SK-MEL-5 (cell line): ENCODE measurements around the gene PGAM5. TPM values are rescaled to one million over a fixed set of nuclear protein-coding genes. Genes with fewer than 3 reads are reported as not detected.
A peak's percentile ranks its signal among the peaks of the same experiment; 100 is the strongest.

Experiments used
- DNase-seq: peaks from one replicate; pipeline ENCODE4 v3.0.0-alpha.2; 2016; ENCODE audit warnings: low read depth, low spot score
- in situ Hi-C: cut with HindIII; loops from 2 replicates; pipeline ENCODE4 v1.10.0; 2016; ENCODE audit warnings: low sequenced_read_pairs, high pct_unique_total_duplicates, low pct_unique_long_range_greater_than_20kb
- polyA plus RNA-seq, 2 experiments: library from polyadenylated mRNA; depleted of rRNA; stranded (reverse); fragments of >200 nt; gene quantifications; 2 replicates each; pipeline ENCODE4 v1.2.3, GENCODE V29; 2015
- total RNA-seq: library from RNA; depleted of rRNA; stranded (reverse); fragments of >200 nt; shearing (Covaris generic); gene quantifications from 2 replicates; pipeline ENCODE4 v1.2.3, GENCODE V29; 2014; rRNA removed

The PGAM5 gene
- 46.6 and 54.9 TPM in 2 replicates for total RNA-seq
- polyA plus RNA-seq (2015; cell fraction: cytosol; rRNA removed), result 47.8 and 66.9 TPM in 2 replicates
- 11.0 and 23.2 TPM in 2 replicates for polyA plus RNA-seq (2015; cell fraction: nucleus; rRNA removed)

GRCh38 chr12:132710405-132711079 is at the start of gene PGAM5:
Gene PGAM5, plus strand, starts transcription at chr12:132710842. Its CDS starts 35 bp downstream, at chr12:132710877.
- DNase-seq, result peak; percentile 77
- in situ Hi-C loops, result no loop called here

DNA sequence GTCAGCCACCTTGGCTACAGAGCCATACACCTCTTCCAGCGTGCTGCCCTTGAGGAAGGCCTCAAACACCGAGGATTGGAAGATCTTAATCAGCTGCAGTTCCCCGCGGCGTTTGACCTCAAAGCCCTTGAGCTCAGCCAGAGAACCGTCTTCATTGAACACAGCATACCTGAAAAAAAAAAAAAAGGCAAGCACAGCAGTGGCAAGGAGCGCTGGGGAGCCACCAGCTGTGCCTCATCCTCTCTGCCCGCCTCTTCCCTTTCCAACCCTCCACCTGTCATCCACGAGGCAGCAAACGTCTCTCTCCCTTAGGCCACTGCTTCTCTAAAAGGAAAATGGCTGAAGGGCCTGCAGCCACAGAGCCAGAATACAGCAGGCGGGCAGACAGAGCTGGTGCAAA is 49.6 kb upstream of the PGAM5 start:
- in situ Hi-C loops, result no loop called here
- DNase-seq, result no peak

GRCh38 chr12:132661972-132662371 is 48.7 kb upstream of the PGAM5 start:
- in situ Hi-C loops, result no loop called here
- no peak for DNase-seq

DNA sequence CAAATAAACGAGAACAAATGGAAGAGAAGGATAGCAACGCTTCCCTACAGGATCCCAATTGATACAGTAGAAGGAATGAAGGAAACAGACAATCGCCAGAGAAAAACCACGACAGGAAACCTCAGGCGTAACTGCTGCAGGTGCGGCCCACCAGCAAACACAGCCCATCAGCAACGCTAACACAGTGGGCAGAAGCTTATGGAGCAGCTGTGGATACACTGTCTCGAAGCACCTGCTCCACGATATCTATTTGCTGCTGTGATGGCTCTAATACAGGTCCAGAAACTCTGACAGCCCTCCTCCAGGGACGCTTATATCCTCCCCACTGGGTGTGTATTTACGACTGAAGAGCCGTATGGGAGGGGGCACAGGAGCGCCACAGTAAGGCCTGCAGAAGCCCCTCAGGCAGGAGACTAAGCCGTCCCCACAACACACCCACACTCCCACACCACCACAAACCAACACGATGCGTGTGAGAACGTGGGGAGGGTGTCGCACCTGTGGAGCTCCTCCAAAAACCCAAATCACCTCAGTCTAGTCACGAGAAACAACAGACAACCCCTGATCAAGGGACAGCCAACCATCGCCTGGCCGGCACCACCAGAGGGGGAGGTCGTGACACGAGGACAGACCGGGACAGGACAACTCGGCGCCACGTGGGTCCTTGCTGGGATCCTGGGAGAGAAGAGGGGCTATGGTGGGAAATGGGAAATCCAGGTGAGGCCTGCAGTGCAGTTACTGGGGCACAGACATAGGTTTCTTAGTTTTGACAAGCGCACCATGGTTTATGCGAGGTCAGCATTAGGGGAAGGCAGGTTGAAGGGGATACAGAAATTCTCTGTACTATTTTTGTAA is 47.5 kb upstream of the PGAM5 start:
- in situ Hi-C loops, result no loop called here

DNA sequence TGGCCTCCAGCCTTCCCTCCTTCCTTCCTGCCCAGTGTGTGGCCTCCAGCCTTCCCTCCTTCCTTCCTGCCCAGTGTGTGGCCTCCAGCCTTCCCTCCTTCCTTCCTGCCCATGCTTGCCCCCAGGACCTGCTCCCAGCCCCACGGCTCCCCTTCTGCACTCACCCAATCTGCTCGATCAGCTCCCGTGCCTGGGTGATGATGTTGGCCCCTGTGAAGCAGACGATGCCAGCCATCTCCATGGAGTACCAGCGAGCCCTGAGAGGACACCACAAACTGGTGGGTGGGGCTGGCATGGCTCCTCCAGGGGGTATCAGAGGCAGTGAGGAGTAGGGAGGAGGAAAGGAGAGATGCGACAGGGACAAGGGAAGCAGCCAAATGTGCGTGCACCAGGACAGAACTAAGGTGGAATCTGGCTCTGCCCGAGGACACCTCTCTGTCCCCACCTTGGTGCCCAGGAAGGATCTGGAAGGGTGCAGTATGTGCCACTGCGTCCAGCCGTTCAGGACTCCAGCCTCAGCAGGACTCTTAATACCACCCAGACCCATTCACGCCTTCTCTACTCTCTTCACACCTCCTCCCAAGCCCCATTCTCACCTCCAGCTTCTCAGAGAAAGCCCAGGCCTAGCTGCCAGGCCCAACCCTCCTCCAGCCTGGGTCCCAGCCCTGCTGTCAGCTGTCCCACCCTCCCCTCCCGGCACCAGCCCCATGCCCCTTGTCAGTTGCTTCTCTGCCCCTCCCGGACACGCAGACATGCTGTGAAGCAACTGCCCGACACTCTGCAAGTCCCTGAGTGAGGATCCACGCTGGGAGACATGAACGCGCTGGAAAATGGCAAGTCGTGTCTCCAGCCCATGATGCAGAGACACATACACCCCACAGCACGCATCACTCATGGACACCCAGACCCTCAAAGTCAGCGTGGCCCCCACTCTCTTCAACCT is 46.2 kb upstream of the PGAM5 start:
- in situ Hi-C loops, result no loop called here
- DNase-seq, result no peak

More for the DNA sequence above, 47.5 kb upstream of the PGAM5 start:
- no peak for DNase-seq

GRCh38 chr12:132665149-132665491 is 45.5 kb upstream of the PGAM5 start:
- in situ Hi-C loops, result no loop called here
- no peak for DNase-seq

GRCh38 chr12:132665794-132666193 is 44.8 kb upstream of the PGAM5 start:
- in situ Hi-C loops, result no loop called here

DNA sequence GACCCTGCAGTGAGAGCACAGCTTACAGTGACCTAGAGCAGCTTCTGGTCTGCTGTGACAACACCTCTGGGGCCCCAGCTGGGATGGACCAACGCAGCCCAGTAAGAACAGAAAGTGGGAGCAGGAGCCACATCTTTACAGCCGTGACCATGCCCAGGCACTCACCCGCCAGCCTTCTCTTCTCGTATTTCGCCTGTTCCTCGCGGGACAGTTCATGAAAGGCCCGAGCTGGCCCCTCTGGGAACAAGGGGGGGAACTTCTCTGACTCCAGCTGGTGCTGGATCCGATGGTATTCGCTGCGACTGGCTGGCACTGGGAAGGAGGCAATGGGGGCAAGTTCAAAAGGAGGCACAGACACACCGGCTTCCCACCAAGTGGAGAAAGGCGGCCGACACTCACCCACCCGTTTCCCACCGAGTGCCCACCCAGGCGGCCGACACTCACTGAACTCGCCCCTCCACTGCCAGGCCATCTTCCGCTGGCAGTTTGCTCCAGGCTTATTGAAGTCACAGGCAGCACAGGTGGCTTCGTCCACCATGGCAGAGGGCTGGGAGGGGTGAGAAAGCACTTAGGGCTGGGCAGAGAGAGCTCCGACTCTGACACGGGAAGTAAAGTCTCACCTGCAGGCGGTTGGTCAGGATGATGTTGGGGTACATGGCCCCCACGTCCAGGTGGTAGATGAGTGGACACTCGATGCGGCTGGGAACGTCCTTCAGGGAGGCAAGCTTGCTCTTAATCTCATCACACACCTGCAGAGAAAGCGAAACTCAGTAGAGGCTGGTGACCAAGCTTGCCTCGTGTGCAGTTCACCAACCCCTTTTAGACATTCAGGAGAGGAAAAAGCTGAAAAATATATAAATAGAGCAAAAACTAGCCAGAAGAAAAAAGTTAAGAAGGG is 42.2 kb upstream of the PGAM5 start:
- in situ Hi-C loops, result no loop called here
- DNase-seq, result no peak

More at GRCh38 chr12:132665794-132666193, 44.8 kb upstream of the PGAM5 start:
- no peak for DNase-seq

GRCh38 chr12:132669166-132669879 is 41.3 kb upstream of the PGAM5 start:
- no peak for DNase-seq
- in situ Hi-C loops, result no loop called here

DNA sequence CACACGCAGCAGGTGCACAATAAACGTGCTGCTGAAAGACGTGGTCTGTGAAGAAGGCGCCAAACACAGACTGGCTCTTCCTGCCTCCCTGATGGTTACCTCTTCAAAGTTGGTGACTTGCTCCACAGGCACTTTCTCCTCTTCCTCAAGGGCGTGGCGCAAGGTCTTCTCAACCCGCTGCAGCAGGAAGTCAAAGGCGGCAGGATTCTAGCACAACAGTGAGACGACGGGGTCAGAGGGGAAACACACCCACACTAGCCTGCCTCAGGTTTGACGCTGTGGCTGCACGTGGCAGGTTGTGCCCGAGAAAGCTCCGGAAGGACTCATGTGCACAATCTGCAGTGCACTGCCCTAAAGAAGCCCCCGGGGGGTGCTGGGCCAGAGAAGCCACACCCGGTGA is 38.5 kb upstream of the PGAM5 start:
- no peak for DNase-seq
- in situ Hi-C loops, result no loop called here

DNA sequence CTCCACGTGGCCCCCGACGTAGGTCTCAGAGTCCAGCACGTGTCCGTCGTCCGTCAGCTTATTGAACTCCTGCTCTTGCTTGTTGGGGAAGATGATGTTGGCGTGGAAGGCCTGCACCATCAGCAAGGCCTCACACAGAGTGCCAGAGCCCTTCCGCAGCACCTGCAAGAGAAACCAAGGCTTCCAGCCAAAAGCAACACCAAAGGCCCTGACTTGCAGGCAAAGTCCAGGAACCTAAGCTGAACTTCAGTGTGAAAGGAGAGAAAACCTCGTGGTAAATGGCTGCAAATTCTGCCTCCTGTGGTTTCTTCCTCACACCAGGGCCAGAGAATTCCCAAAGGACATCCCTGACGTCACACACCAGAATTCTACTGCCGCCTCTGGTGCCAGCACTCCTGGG is 38.0 kb upstream of the PGAM5 start:
- DNase-seq, result no peak

DNA sequence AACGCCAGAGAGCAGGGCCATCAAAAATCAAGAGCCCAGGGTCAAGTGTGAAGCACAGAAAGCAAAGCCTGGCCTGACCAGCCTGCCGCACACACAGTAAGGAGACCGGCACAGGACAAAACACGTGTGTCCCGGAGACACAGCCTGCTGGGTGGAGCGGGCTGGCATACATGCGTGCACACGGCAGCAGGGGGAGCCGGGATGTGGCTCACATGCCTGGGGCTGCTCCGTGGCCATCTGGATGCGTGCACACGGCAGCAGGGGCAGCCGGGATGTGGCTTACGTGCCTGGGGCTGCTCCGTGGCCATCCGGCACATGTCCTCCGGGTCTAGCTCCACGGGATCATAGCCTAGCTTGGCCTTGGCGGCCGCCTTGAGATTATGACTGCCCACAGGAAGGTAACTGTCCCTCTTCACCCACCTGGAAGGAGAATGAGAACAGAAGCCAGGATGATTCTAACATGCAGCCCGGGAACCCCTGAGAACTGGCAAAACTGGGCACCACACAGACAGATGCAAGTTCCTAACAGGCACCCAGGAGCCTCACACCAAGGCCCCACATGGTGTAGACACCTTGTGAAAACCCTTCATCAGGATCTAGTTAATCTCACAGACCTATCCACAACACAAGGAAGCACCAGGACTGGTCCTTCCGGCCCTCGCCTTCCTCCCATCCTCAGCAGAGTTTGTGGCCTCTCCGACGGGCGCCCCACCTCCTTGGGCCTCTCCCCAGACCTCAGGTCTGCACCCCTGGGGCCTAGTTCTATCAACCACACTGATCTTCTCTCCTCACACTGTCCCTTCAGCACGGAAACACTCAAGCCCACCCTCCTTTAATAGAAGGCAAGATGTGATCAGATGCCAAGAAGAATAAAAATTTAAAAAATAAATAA is 37.1 kb upstream of the PGAM5 start:
- in situ Hi-C loops, result no loop called here
- DNase-seq, result no peak

More for the DNA sequence above, 38.0 kb upstream of the PGAM5 start:
- in situ Hi-C loops, result no loop called here

GRCh38 chr12:132674561-132674960 is 36.1 kb upstream of the PGAM5 start:
- in situ Hi-C loops, result no loop called here

DNA sequence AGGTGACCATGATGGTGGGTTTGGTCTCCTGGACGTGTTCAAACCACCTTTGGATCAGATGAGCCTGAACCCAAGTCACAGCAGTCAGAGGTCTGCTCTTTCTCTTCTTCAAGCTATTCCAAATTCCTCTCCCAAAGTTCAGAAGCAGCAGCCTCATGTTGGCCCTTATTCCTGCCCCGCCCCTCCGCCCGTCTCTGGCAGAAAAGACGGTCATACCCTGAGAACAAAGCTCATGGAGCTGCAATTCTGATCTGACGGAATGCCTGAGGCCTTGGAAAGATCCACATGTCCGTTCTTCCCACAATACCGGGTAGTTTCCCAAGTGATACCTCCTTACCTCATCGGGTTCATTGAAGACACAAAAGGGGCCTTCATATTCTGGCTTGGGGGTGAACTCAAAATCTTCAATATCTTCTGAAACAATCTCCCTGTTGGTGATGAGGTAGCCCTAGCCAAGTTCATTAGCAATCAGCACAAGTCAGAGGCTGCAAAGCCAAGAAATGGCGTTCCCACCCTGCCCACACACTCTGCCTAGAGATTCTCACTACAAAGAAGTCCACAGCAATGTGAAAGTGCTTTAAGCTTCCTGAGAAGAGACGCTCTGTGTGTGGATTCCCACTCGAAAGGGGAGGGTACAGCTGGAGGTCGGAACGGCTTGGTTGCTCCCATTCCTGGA is 34.7 kb upstream of the PGAM5 start:
- in situ Hi-C loops, result no loop called here

More at GRCh38 chr12:132674561-132674960, 36.1 kb upstream of the PGAM5 start:
- no peak for DNase-seq

DNA sequence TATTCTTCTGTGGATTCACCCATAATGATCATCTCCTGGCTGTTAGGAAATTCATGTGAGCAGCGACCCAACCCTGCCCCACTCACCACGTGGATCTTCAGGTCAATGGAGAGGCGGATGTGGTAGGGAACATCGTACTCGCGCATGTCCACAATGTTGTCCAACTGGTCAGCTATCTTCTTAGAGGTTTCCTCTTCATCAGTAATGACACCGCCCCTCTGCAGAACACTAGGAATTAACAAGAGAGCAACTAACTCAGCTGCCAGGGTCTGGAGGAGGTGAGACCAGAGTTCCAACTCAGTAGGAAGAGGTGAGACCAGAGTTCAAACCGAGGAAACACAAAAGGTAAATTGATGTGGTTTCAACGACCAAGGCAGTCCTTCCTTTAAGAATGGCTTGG is 33.1 kb upstream of the PGAM5 start:
- in situ Hi-C loops, result no loop called here
- DNase-seq, result no peak

More for the DNA sequence above, 34.7 kb upstream of the PGAM5 start:
- no peak for DNase-seq
